HepG2 (cell line): Measurements from ENCODE around the gene ZNF10. TPM values are rescaled to one million over a fixed set of nuclear protein-coding genes. Genes with fewer than 3 reads are reported as not detected.

ENCODE experiments used
- ATAC-seq: fragments of 200-7000 bp; cut with Tn5 transposase; 3 replicates; pipeline ENCODE4 v1.9.1; 2020; ENCODE audit warnings: mild to moderate bottlenecking, moderate library complexity
- BruUV-seq: library from RNA; stranded (reverse); fragments of 400-500 nt; replicated peaks from 2 replicates; lab custom pipeline; 2021; lab: Mats Ljungman, UMichigan
- CTCF ChIA-PET: fragments of 300-600 bp; formaldehyde crosslinking; extraction: SDS; loops from one replicate; lab custom pipeline; 2021; ENCODE audit warnings: low total read pairs, inconsistent platforms, low intra/inter-chr PET ratio; lab: Yijun Ruan, JAX
- POLR2A ChIA-PET: fragments of 350-600 bp; sonication (Branson Sonifier 250); formaldehyde crosslinking; loops from one replicate; lab custom pipeline; 2020; ENCODE audit warnings: antibody characterized with exemption, inconsistent platforms; lab: Yijun Ruan, JAX
- DNase-seq: peaks from one replicate; pipeline ENCODE4 v3.0.0-alpha.2; 2015; ENCODE audit warnings: low spot score
- FAIRE-seq: peaks from 3 replicates; lab custom pipeline; 2011; peaks lifted over from hg19 to GRCh38; lab: Jason Lieb, UNC
- H2AFZ ChIP-seq: one replicate; pipeline ENCODE4 v1.6.1; 2011; ENCODE audit warnings: low read length, inconsistent platforms
- H3K27ac ChIP-seq: fragments of 300-600 bp; 3 replicates; pipeline ENCODE4 v1.8.0; 2011; ENCODE audit warnings: mixed run types, mild to moderate bottlenecking, mixed read lengths, low read length, inconsistent platforms; ENCODE audit not compliant: insufficient read depth; ENCODE audit errors: extremely low read length
- H3K27me3 ChIP-seq, 2 experiments: fragments of 200-600 bp in 1 of 2; 2 replicates in 1 of 2; 3 replicates in 1 of 2; pipeline versions ENCODE4 v1.6.0 to v1.8.0; 2011; ENCODE audit warnings: low read length in 2 of 2, mild to moderate bottlenecking in 2 of 2, moderate library complexity in 2 of 2, inconsistent platforms in 1 of 2; ENCODE audit not compliant: insufficient read depth in 2 of 2, control insufficient read depth in 1 of 2
- H3K36me3 ChIP-seq, 2 experiments: fragments of 200-600 bp in 1 of 2; replicated peaks in 1 of 2; 2 replicates in 1 of 2; 3 replicates in 1 of 2; pipeline versions ENCODE4 v1.5.1 to v1.8.0; 2011; ENCODE audit warnings: low read length in 2 of 2, inconsistent platforms in 1 of 2; ENCODE audit not compliant: insufficient read depth in 2 of 2, control insufficient read depth in 1 of 2
- H3K4me1 ChIP-seq: 2 replicates; pipeline ENCODE4 v1.5.1; 2012; ENCODE audit warnings: low read length, inconsistent platforms; ENCODE audit not compliant: insufficient read depth
- H3K4me2 ChIP-seq: 2 replicates; pipeline ENCODE4 v1.6.0; 2011; ENCODE audit warnings: low read depth, low read length, inconsistent platforms
- H3K4me3 ChIP-seq, 3 experiments: fragments of 200-600 bp in 1 of 3; sonication (generic), shearing (Covaris generic) in 1 of 3; replicated peaks in 1 of 3; 2 replicates each; pipeline ENCODE4 v1.5.1; 2011 to 2016; ENCODE audit warnings: low read length in 3 of 3, inconsistent platforms in 2 of 3, low read depth in 2 of 3, mild to moderate bottlenecking in 2 of 3, control low read depth in 1 of 3, mixed read lengths in 1 of 3; ENCODE audit not compliant: insufficient read depth in 1 of 3
- H3K79me2 ChIP-seq: one replicate; pipeline ENCODE4 v1.6.1; 2011; ENCODE audit warnings: low read length, inconsistent platforms; ENCODE audit not compliant: insufficient read depth
- H3K9ac ChIP-seq: 2 replicates; pipeline ENCODE4 v1.6.0; 2011; ENCODE audit warnings: mild to moderate bottlenecking, low read depth, low read length, inconsistent platforms; ENCODE audit not compliant: insufficient read depth
- H3K9me3 ChIP-seq: 2 replicates; pipeline ENCODE4 v1.5.1; 2012; ENCODE audit warnings: mild to moderate bottlenecking, low read length
- H4K20me1 ChIP-seq: 2 replicates; pipeline ENCODE4 v1.6.0; 2011; ENCODE audit warnings: inconsistent platforms, mild to moderate bottlenecking, low read length, moderate library complexity; ENCODE audit not compliant: insufficient read depth
- AGO1 ChIP-seq: fragments of 200-400 bp; formaldehyde crosslinking; IDR thresholded peaks from 2 replicates; pipeline ENCODE4 v1.6.1; 2017; ENCODE audit warnings: mild to moderate bottlenecking, low read depth, low read length, moderate library complexity; ENCODE audit not compliant: poor library complexity, severe bottlenecking
- ATF7 ChIP-seq, 2 experiments: fragments of 450-650 bp in 1 of 2; sonication (generic) in 1 of 2; formaldehyde crosslinking in 1 of 2; IDR thresholded peaks; 2 replicates each; pipeline versions ENCODE4 v1.4.0 to v1.6.1; 2016 to 2020; ENCODE audit warnings: antibody characterized with exemption in 1 of 2, mild to moderate bottlenecking in 1 of 2, missing genetic modification reagents in 1 of 2
- CREB1 ChIP-seq, 2 experiments: fragments of 450-650 bp in 1 of 2; IDR thresholded peaks; 2 replicates each; pipeline ENCODE4 v1.6.1; 2016 to 2017; ENCODE audit warnings: control low read depth in 1 of 2, mild to moderate bottlenecking in 1 of 2, missing compliant biosample characterization in 1 of 2, missing genetic modification characterization in 1 of 2
- EP300 ChIP-seq, 3 experiments: sonication (generic) in 1 of 3; formaldehyde crosslinking in 1 of 3; IDR thresholded peaks; 2 replicates each; pipeline versions ENCODE4 v1.5.1 to v1.6.1; 2011 to 2020; ENCODE audit warnings: low read depth in 2 of 3, low read length in 2 of 3, borderline replicate concordance in 1 of 3, improper control_type of control experiment in 1 of 3, mild to moderate bottlenecking in 1 of 3, missing genetic modification reagents in 1 of 3, moderate library complexity in 1 of 3
- FOSL1 ChIP-seq: sonication (generic); formaldehyde crosslinking; IDR thresholded peaks from 2 replicates; pipeline ENCODE4 v1.9.0; 2021; ENCODE audit warnings: missing genetic modification reagents, borderline replicate concordance
- KMT2A ChIP-seq: sonication (generic); formaldehyde crosslinking; IDR thresholded peaks from 2 replicates; pipeline ENCODE4 v1.4.0; 2020; ENCODE audit warnings: missing genetic modification reagents
- NPAS2 ChIP-seq: sonication (generic); formaldehyde crosslinking; IDR thresholded peaks from 2 replicates; pipeline ENCODE4 v1.8.0; 2022; ENCODE audit warnings: mild to moderate bottlenecking, missing genetic modification reagents, borderline replicate concordance
- PPARG ChIP-seq: conservative IDR thresholded peaks from 2 replicates; pipeline ENCODE4 v1.6.1; 2016; ENCODE audit warnings: missing biosample characterization, missing genetic modification reagents
- RORA ChIP-seq: sonication (generic); formaldehyde crosslinking; IDR thresholded peaks from 2 replicates; pipeline ENCODE4 v1.5.0; 2020; ENCODE audit warnings: mild to moderate bottlenecking, missing genetic modification reagents, moderate library complexity
- SATB2 ChIP-seq: sonication (generic); formaldehyde crosslinking; IDR thresholded peaks from 2 replicates; pipeline ENCODE4 v1.5.0; 2020; ENCODE audit warnings: missing genetic modification reagents
- ZBTB38 ChIP-seq: sonication (generic); formaldehyde crosslinking; IDR thresholded peaks from 2 replicates; pipeline ENCODE4 v1.5.1; 2020; ENCODE audit warnings: mild to moderate bottlenecking, missing genetic modification reagents
- ZNF30 ChIP-seq: sonication (generic); formaldehyde crosslinking; IDR thresholded peaks from 2 replicates; pipeline ENCODE4 v1.5.0; 2020; ENCODE audit warnings: mild to moderate bottlenecking, missing genetic modification reagents
- ZNF589 ChIP-seq: sonication (generic); formaldehyde crosslinking; conservative IDR thresholded peaks from 2 replicates; pipeline ENCODE4 v1.8.0; 2022; ENCODE audit warnings: mild to moderate bottlenecking, moderate library complexity, missing genetic modification reagents
- ZNF768 ChIP-seq: sonication (generic); formaldehyde crosslinking; IDR thresholded peaks from 2 replicates; pipeline ENCODE4 v1.4.0; 2020; ENCODE audit warnings: missing genetic modification reagents
- WGBS: methylation state at CpG from one replicate; pipeline ENCODE4 v1.1.6; 2017; ENCODE audit warnings: low lambda C conversion rate; 5-methylcytosine and 5-hydroxymethylcytosine counted together
- in situ Hi-C: cut with HindIII; loops from 2 replicates; pipeline ENCODE4 v1.10.0; 2017; ENCODE audit warnings: low pct_unique_long_range_greater_than_20kb; ENCODE audit not compliant: extremely low pct_ligation_motif_present
- intact Hi-C: fragments of 100-400 bp; cut with micrococcal nuclease; formaldehyde crosslinking; loops from one replicate; pipeline ENCODE4 v1.10.0; 2022; ENCODE audit not compliant: unreplicated experiment
- polyA plus RNA-seq, 8 experiments: library from polyadenylated mRNA; depleted of rRNA in 3 of 8; stranded (reverse) in 7 of 8; unstranded in 1 of 8; fragments of >200 nt; fragmentation: Illumina TruSeq in 4 of 8; extraction: Trizol in 4 of 8; gene quantifications; 2 replicates each; pipeline versions ENCODE4 v1.2.1 to v1.2.3, GENCODE V29; 2011 to 2016; ENCODE audit warnings: low read depth in 4 of 8, missing spikeins in 1 of 8, mixed read lengths in 1 of 8; ENCODE audit not compliant: insufficient read depth in 1 of 8
- total RNA-seq, 5 experiments: library from RNA; depleted of rRNA; stranded (reverse); fragments of >200 nt; fragmentation: Illumina TruSeq; extraction: Trizol; gene quantifications; 2 replicates each; pipeline ENCODE4 v1.2.3, GENCODE V29; 2016; ENCODE audit warnings: low read depth in 1 of 5
- TF ChIP-seq, protein P1 (sequence below): sonication (generic); formaldehyde crosslinking; IDR thresholded peaks from 2 replicates; pipeline ENCODE4 v1.5.0; 2020; ENCODE audit warnings: missing genetic modification reagents
- TF ChIP-seq, protein P2 (sequence below): sonication (generic); formaldehyde crosslinking; IDR thresholded peaks from 2 replicates; pipeline ENCODE4 v1.4.0; 2020; ENCODE audit warnings: missing genetic modification reagents, borderline replicate concordance
- TF ChIP-seq, protein P3 (sequence below): sonication (generic); formaldehyde crosslinking; IDR thresholded peaks from 2 replicates; pipeline ENCODE4 v1.8.0; 2022; ENCODE audit warnings: mild to moderate bottlenecking, missing genetic modification reagents, moderate library complexity
- TF ChIP-seq, protein P4 (sequence below): sonication (generic); formaldehyde crosslinking; IDR thresholded peaks from 2 replicates; pipeline ENCODE4 v1.4.0; 2020; ENCODE audit warnings: mild to moderate bottlenecking, missing genetic modification reagents

ZNF10 gene
- total and polyA plus RNA-seq, 2 of the 13 experiments (the other 11 are each of a cell fraction or from before 2014, with no cell fraction given) = 2.9 to 6.5 TPM

DNA sequence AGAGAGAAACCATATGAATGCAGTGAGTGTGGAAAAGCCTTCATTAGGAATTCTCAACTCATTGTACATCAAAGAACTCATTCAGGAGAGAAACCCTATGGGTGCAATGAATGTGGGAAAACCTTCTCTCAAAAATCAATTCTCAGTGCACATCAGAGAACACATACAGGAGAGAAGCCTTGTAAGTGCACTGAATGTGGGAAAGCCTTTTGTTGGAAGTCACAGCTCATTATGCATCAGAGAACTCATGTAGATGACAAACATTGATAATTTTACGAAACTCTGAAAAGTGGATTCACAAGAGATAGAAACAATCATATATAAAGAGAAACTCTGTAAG, 73.8 kb downstream of the ZNF10 start:
- no peak for FAIRE-seq
- peaks cover 88% of the 10 kb centered on the region for H3K9me3 ChIP-seq
- no peak for TF ChIP-seq EP300 (IDR thresholded peaks at IDR 0.05; ENCODE audit: low read depth in 2 of 2, low read length in 2 of 2)
- no peak for TF ChIP-seq EP300 (CRISPR knock-in tag; IDR thresholded peaks at IDR 0.05; ENCODE audit: borderline replicate concordance)
- TF ChIP-seq NPAS2 (CRISPR knock-in tag) = no peak
- no peak for TF ChIP-seq SATB2 (CRISPR knock-in tag)
- no peak for TF ChIP-seq ZNF768
- no peak for TF ChIP-seq ATF7 (IDR thresholded peaks at IDR 0.05)
- TF ChIP-seq ATF7 (CRISPR knock-in tag; IDR thresholded peaks at IDR 0.05) = no peak
- no peak for TF ChIP-seq AGO1
- TF ChIP-seq, protein P1, sequence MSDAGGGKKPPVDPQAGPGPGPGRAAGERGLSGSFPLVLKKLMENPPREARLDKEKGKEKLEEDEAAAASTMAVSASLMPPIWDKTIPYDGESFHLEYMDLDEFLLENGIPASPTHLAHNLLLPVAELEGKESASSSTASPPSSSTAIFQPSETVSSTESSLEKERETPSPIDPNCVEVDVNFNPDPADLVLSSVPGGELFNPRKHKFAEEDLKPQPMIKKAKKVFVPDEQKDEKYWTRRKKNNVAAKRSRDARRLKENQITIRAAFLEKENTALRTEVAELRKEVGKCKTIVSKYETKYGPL (CRISPR knock-in tag) = no peak
- no peak for TF ChIP-seq ZNF589 (CRISPR knock-in tag)
- no peak for TF ChIP-seq FOSL1
- no peak for TF ChIP-seq PPARG (CRISPR knock-in tag)
- TF ChIP-seq ZBTB38 (CRISPR knock-in tag) = no peak
- no peak for TF ChIP-seq KMT2A (CRISPR knock-in tag)
- TF ChIP-seq, protein P2, sequence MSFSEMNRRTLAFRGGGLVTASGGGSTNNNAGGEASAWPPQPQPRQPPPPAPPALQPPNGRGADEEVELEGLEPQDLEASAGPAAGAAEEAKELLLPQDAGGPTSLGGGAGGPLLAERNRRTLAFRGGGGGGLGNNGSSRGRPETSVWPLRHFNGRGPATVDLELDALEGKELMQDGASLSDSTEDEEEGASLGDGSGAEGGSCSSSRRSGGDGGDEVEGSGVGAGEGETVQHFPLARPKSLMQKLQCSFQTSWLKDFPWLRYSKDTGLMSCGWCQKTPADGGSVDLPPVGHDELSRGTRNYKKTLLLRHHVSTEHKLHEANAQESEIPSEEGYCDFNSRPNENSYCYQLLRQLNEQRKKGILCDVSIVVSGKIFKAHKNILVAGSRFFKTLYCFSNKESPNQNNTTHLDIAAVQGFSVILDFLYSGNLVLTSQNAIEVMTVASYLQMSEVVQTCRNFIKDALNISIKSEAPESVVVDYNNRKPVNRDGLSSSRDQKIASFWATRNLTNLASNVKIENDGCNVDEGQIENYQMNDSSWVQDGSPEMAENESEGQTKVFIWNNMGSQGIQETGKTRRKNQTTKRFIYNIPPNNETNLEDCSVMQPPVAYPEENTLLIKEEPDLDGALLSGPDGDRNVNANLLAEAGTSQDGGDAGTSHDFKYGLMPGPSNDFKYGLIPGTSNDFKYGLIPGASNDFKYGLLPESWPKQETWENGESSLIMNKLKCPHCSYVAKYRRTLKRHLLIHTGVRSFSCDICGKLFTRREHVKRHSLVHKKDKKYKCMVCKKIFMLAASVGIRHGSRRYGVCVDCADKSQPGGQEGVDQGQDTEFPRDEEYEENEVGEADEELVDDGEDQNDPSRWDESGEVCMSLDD (CRISPR knock-in tag) = no peak
- TF ChIP-seq CREB1 (IDR thresholded peaks at IDR 0.05) = no peak
- no peak for TF ChIP-seq CREB1 (CRISPR knock-in tag; IDR thresholded peaks at IDR 0.05)
- TF ChIP-seq, protein P3, sequence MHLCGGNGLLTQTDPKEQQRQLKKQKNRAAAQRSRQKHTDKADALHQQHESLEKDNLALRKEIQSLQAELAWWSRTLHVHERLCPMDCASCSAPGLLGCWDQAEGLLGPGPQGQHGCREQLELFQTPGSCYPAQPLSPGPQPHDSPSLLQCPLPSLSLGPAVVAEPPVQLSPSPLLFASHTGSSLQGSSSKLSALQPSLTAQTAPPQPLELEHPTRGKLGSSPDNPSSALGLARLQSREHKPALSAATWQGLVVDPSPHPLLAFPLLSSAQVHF = no peak
- no peak for TF ChIP-seq RORA
- TF ChIP-seq, protein P4, sequence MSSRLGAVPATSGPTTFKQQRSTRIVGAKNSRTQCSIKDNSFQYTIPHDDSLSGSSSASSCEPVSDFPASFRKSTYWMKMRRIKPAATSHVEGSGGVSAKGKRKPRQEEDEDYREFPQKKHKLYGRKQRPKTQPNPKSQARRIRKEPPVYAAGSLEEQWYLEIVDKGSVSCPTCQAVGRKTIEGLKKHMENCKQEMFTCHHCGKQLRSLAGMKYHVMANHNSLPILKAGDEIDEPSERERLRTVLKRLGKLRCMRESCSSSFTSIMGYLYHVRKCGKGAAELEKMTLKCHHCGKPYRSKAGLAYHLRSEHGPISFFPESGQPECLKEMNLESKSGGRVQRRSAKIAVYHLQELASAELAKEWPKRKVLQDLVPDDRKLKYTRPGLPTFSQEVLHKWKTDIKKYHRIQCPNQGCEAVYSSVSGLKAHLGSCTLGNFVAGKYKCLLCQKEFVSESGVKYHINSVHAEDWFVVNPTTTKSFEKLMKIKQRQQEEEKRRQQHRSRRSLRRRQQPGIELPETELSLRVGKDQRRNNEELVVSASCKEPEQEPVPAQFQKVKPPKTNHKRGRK (CRISPR knock-in tag) = no peak
- no peak for TF ChIP-seq ZNF30 (CRISPR knock-in tag)

More for the DNA sequence above, 73.8 kb downstream of the ZNF10 start:
- BruUV-seq = no TSS peak
- Histone ChIP-seq H3K9ac (no peak overlapping the region), H4K20me1 (no peaks in the 10 kb centered on the region), H2AFZ (no peak overlapping the region), H3K4me3 (no peak overlapping the region), H3K27ac (no peak overlapping the region), H3K4me1 (no peaks in the 10 kb centered on the region), H3K4me2 (no peak overlapping the region), H3K79me2 (no peaks in the 10 kb centered on the region), H3K27me3 (no peaks in the 10 kb centered on the region), H3K36me3 (peaks cover 13 to 39% of the 10 kb centered on the region in 2 experiments)
- intact Hi-C loops (no loop called here), in situ Hi-C loops (no loop called here)
- no peak for DNase-seq
- POLR2A ChIA-PET = no interaction called here
- CTCF ChIA-PET = no interaction called here
- ATAC-seq = no peak
- WGBS = 96% methylated on average over 1 of the region's 1 CpG
